Measurements from ENCODE around the gene BRS3.

BRS3 gene

DNA sequence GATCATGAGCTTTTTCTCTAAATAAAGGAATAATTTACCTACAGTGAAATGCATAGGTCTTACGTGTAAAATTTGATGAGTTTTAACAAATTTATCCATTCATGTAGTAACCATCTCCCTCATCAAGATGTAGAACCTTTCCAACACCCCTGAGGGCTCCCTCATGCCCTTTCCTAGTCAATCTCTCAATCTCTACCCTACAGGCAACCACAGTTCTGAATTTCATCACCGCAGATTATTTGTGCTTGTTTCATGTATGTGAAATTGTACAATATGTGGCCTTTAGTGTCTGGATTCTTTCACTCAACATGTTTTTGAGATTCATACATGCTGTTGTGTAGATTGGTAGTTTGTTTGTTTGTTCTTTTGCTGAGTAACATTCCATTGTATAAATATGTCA, 46.4 kb downstream of the BRS3 start:
- TF ChIP-seq, protein P1, sequence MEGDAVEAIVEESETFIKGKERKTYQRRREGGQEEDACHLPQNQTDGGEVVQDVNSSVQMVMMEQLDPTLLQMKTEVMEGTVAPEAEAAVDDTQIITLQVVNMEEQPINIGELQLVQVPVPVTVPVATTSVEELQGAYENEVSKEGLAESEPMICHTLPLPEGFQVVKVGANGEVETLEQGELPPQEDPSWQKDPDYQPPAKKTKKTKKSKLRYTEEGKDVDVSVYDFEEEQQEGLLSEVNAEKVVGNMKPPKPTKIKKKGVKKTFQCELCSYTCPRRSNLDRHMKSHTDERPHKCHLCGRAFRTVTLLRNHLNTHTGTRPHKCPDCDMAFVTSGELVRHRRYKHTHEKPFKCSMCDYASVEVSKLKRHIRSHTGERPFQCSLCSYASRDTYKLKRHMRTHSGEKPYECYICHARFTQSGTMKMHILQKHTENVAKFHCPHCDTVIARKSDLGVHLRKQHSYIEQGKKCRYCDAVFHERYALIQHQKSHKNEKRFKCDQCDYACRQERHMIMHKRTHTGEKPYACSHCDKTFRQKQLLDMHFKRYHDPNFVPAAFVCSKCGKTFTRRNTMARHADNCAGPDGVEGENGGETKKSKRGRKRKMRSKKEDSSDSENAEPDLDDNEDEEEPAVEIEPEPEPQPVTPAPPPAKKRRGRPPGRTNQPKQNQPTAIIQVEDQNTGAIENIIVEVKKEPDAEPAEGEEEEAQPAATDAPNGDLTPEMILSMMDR (conservative IDR thresholded peaks at IDR 0.05; ENCODE audit: low read depth, low read length) = no peak
- H3K4me3 ChIP-seq (ENCODE audit: low read depth, low read length) = no peak overlapping the region
- no peak for DNase-seq (ENCODE audit: low read depth)

DNA sequence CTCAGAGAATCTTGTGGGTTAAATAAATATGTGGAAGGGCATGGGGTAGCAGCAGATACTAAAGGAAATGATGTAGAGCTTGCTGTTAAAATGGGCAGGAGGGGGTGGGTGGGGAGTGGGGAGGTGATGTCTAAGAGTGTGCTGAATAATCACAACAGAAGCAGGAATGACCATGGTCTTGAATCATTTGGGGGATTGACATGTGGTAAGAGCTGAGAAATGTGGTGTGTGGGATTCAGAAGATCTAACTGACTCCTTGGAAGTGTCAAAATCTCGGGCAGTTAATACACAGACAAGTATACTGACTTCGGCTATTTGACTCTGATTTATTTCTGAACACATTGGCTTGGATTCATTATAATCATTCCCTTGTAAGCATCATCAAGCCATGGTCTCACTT, 51.1 kb downstream of the BRS3 start:
- no peak for DNase-seq (ENCODE audit: low read depth)
- TF ChIP-seq, protein P1 (conservative IDR thresholded peaks at IDR 0.05; ENCODE audit: low read depth, low read length) = no peak
- H3K4me3 ChIP-seq (ENCODE audit: low read depth, low read length) = no peak overlapping the region

- TF ChIP-seq, protein P1 (conservative IDR thresholded peaks at IDR 0.05; ENCODE audit: low read depth, low read length) = no peak
- no peak overlapping the region for H3K4me3 ChIP-seq (ENCODE audit: low read depth, low read length)
- no peak for DNase-seq (ENCODE audit: low read depth)
These were observed 52.5 kb downstream of the BRS3 start for GRCh38 chrX:136540226-136540625.

- DNase-seq (ENCODE audit: low read depth) = peak; percentile 28
- TF ChIP-seq, protein P1 (conservative IDR thresholded peaks at IDR 0.05; ENCODE audit: low read depth, low read length) = no peak
- no peak overlapping the region for H3K4me3 ChIP-seq (ENCODE audit: low read depth, low read length)
These were observed 53.5 kb downstream of the BRS3 start for GRCh38 chrX:136541294-136541693.

- no peak overlapping the region for H3K4me3 ChIP-seq (ENCODE audit: low read depth, low read length)
- no peak for DNase-seq (ENCODE audit: low read depth)
- TF ChIP-seq, protein P1 (conservative IDR thresholded peaks at IDR 0.05; ENCODE audit: low read depth, low read length) = no peak
These were observed 54.5 kb downstream of the BRS3 start for GRCh38 chrX:136542281-136542680.

Measured in choroid plexus epithelial cell (primary cell).